ENCODE data around the gene ZNF599. TPM values are rescaled to one million over a fixed set of nuclear protein-coding genes. Genes with fewer than 3 reads are reported as not detected.

ZNF599 gene
- total and polyA plus RNA-seq, 12 donors = 2.6 to 5.0 (median 3.5) TPM

DNA sequence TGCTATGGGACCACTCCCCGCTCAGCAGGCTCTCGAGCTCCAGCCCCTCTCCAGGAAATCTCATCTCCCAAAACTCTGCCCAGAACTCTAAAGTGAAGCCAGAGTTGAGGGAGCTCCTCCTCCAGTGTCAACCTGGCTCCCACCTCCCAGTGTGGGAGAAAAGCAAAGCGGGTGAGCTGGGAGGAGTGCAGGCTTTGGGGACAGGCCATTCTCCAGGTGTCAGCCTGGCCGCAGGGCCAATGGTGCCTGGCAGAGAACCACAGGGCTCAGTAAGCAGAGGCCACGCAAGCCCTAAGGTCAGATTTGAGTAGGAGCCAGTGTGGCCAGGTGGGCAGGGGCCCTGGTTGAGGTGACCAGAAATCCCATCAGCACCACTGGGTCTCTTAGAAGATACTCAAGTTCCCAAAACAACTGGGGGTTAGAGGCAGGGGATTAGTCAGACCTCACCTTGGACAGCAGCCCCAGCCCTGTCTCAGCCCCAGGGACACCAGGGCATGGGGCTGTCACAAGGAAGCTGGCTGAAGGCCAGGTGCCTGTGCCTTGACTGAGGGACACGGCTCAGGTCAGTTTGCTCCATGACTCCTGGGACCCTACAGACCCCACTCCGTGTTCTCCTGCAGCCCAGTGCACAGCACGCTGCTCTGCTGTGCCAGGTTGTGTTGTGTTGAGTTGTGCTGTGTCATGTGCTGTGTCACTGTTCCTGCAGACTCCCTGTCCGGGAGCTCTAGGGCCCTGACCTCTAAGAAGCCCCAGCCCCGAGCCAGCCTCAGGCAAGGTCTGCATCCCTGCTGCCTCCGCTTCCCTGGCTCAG lies 41.8 kb downstream of the ZNF599 start:
- WGBS, 2 donors = 85% methylated on average over 11 of the region's 11 CpGs
- H3K9me3 ChIP-seq = peaks cover 0 to 9% (median 0%) of the 10 kb centered on the region in 11 donors
- no peak overlapping the region for H3K4me3 ChIP-seq
- H3K27ac ChIP-seq = no peak overlapping the region
- ATAC-seq = no peak
- DNase-seq = peak in 1 of 2 donors; percentile 14
- H3K36me3 ChIP-seq = peaks cover 0 to 10% (median 6%) of the 10 kb centered on the region in 9 donors
- H3K27me3 ChIP-seq = no peaks in the 10 kb centered on the region
- TF ChIP-seq, protein P1, sequence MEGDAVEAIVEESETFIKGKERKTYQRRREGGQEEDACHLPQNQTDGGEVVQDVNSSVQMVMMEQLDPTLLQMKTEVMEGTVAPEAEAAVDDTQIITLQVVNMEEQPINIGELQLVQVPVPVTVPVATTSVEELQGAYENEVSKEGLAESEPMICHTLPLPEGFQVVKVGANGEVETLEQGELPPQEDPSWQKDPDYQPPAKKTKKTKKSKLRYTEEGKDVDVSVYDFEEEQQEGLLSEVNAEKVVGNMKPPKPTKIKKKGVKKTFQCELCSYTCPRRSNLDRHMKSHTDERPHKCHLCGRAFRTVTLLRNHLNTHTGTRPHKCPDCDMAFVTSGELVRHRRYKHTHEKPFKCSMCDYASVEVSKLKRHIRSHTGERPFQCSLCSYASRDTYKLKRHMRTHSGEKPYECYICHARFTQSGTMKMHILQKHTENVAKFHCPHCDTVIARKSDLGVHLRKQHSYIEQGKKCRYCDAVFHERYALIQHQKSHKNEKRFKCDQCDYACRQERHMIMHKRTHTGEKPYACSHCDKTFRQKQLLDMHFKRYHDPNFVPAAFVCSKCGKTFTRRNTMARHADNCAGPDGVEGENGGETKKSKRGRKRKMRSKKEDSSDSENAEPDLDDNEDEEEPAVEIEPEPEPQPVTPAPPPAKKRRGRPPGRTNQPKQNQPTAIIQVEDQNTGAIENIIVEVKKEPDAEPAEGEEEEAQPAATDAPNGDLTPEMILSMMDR (IDR thresholded peaks at IDR 0.05) = no peak
- intact Hi-C loops (cut with DNase I) = loop anchor here in 5 of 10 donors (5.0 kb wide), 2 partner anchors 41 to 54 kb away; partner anchors contain the start of genes SCGB2B2 (in 4 of the 5), ZNF302 (in 4 of the 5) and ZNF599 (in 2 of the 5)
- peaks cover 2 to 39% (median 25%) of the 10 kb centered on the region in 9 donors for H3K4me1 ChIP-seq

DNA sequence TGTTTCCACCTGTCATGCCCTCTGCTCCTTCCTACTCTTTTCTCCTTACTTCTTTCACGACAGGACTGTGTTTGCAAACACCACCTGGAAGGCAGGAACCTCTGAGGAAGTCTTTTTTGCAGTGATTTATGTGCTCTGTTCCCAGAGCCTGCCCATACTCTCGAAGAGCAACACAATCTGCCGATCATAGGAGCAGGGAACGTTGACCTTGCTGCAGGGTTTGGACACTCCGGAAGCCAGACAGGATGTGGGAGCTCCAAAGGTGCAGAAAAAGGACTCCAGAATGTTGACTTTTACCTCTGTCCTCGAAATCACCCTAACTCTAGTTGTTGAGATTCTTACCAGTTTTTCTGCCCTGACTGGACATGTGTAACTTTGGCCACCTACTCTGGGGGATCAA lies 47.6 kb downstream of the ZNF599 start:
- TF ChIP-seq, protein P1 (IDR thresholded peaks at IDR 0.05) = no peak
- ATAC-seq = no peak
- H3K27ac ChIP-seq = no peak overlapping the region
- H3K4me3 ChIP-seq = no peak overlapping the region
- H3K4me1 ChIP-seq = no peaks in the 10 kb centered on the region
- no peak for DNase-seq
- 59 to 63% methylated on average over 6 of the region's 6 CpGs for WGBS, 2 donors
- intact Hi-C loops (cut with DNase I) = no loop called here
- H3K27me3 ChIP-seq = no peaks in the 10 kb centered on the region
- H3K9me3 ChIP-seq = no peaks in the 10 kb centered on the region
- H3K36me3 ChIP-seq = no peaks in the 10 kb centered on the region

DNA sequence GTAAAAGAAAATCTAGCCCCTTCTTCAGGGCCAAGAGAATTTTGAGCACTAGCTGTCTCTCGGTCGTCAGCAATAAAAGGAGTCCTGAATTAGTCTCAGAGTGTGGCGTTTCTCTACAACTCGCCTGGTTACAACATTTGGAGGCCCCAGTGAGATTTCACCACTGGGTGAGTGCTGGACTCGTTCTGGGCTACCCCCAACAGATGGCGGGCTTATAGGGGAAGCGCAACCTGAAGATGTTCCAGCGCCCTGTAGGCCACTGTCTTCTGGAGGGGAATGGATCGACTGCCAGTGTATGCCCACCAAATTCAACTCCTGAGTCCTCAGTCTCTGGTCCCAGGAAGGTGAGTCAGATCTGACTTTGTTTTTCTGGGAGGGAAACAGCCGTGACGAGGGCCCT lies 50.7 kb downstream of the ZNF599 start:
- ATAC-seq = no peak
- no peak overlapping the region for H3K27ac ChIP-seq
- no peaks in the 10 kb centered on the region for H3K36me3 ChIP-seq
- H3K4me3 ChIP-seq = no peak overlapping the region
- WGBS, 2 donors = 52 to 56% methylated on average over 11 of the region's 11 CpGs
- TF ChIP-seq, protein P1 (IDR thresholded peaks at IDR 0.05) = no peak
- no peaks in the 10 kb centered on the region for H3K9me3 ChIP-seq
- DNase-seq = no peak
- no peaks in the 10 kb centered on the region for H3K27me3 ChIP-seq
- no peaks in the 10 kb centered on the region for H3K4me1 ChIP-seq
- intact Hi-C loops (cut with DNase I) = no loop called here

DNA sequence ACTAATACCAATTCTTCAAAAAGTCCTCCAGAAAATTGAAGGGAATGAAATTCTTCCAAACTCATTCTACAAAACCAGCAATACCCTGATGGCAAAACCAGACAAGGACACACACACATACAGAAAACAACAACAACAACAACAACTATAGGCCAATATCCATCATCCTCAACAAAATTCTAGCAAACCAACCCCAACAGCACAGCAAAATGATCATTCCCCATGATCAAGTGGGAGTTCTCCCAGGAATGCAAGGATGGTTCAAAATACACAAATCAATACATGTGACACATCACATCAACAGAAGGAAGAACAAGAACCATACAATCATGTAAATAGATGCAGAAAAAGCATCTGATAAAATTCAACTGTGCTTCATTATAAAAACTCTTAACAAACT lies 57.7 kb downstream of the ZNF599 start:
- TF ChIP-seq, protein P1 (IDR thresholded peaks at IDR 0.05) = no peak
- Histone ChIP-seq H3K36me3 (no peaks in the 10 kb centered on the region), H3K27ac (no peak overlapping the region), H3K4me1 (peaks cover 0 to 6% (median 0%) of the 10 kb centered on the region in 9 donors), H3K4me3 (no peak overlapping the region), H3K9me3 (peaks cover 0 to 32% (median 0%) of the 10 kb centered on the region in 11 donors), H3K27me3 (peaks cover 0 to 9% (median 0%) of the 10 kb centered on the region in 7 donors)
- DNase-seq = no peak
- ATAC-seq = no peak
- intact Hi-C loops (cut with DNase I) = loop anchor here in 1 of 10 donors (10.0 kb wide), 1 partner anchor 211 kb away; no protein-coding TSS in a partner anchor

Measured in heart right ventricle (tissue), 16 donors.